ENCODE measurements around the gene BIRC7.
"Not testable (repeated sequence)": the region's sequence is repeated elsewhere in the genome, so short reads cannot be mapped to it uniquely, and the experiment has no call there.

Gene BIRC7

GRCh38 chr20:63243604-63244247 is 8.0 kb downstream of the BIRC7 start:
- Histone ChIP-seq H3K36me3 (ENCODE audit: control insufficient read depth, insufficient read depth, low read length) (no peaks in the 10 kb centered on the region), H3K4me3 (ENCODE audit: low read depth, low read length) (no peak overlapping the region), H3K9ac (ENCODE audit: low read depth, low read length) (no peak overlapping the region), H3K27me3 (ENCODE audit: control insufficient read depth, insufficient read depth, low read length) (no peaks in the 10 kb centered on the region), H3K4me1 (ENCODE audit: control insufficient read depth, insufficient read depth, low read length) (no peaks in the 10 kb centered on the region), H3K9me3 (ENCODE audit: control insufficient read depth, insufficient read depth, low read length) (no peaks in the 10 kb centered on the region)

GRCh38 chr20:63244468-63244867 is 8.8 kb downstream of the BIRC7 start:
- Histone ChIP-seq H3K4me3 (ENCODE audit: low read depth, low read length) (no peak overlapping the region), H3K4me1 (ENCODE audit: control insufficient read depth, insufficient read depth, low read length) (no peaks in the 10 kb centered on the region), H3K9ac (ENCODE audit: low read depth, low read length) (no peak overlapping the region), H3K27me3 (ENCODE audit: control insufficient read depth, insufficient read depth, low read length) (no peaks in the 10 kb centered on the region), H3K36me3 (ENCODE audit: control insufficient read depth, insufficient read depth, low read length) (no peaks in the 10 kb centered on the region), H3K9me3 (ENCODE audit: control insufficient read depth, insufficient read depth, low read length) (no peaks in the 10 kb centered on the region)

- H3K36me3 ChIP-seq (ENCODE audit: control insufficient read depth, insufficient read depth, low read length): no peaks in the 10 kb centered on the region
- H3K27me3 ChIP-seq (ENCODE audit: control insufficient read depth, insufficient read depth, low read length): no peaks in the 10 kb centered on the region
- no peaks in the 10 kb centered on the region for H3K4me1 ChIP-seq (ENCODE audit: control insufficient read depth, insufficient read depth, low read length)
- no peak overlapping the region for H3K9ac ChIP-seq (ENCODE audit: low read depth, low read length)
- no peak overlapping the region for H3K4me3 ChIP-seq (ENCODE audit: low read depth, low read length)
- H3K9me3 ChIP-seq (ENCODE audit: control insufficient read depth, insufficient read depth, low read length): no peaks in the 10 kb centered on the region
Observed at GRCh38 chr20:63246490-63247288, 11.0 kb downstream of the BIRC7 start.

DNA sequence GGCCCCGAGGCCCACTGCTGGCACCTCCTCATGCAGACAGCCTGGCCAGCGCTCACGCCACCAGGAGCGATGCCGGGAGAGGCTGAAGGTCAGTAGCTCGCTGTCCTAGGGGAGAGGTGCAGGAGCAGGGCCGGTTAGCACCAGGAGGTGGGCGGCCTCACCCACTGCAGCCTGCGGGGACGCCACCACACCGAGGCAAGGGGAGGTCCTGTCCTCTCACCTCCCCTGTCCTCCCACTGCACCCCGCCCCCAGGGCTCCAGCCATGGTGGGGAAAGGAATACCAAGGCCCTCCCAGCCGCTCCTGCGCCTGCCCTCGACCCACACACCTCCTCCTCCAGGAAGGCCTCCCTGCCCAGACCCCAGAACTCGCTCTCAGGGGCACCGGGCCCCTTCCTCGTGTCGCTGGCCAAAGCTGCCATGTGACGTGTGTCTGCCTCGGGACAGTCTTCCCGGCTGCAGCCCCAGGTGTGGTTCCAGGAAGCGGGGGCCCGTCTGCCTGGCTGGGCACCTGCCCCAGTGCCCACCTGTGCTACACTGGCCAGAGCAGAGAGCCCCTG is 12.0 kb downstream of the BIRC7 start:
- H3K4me3 ChIP-seq (ENCODE audit: low read depth, low read length): no peak overlapping the region
- H3K27me3 ChIP-seq (ENCODE audit: control insufficient read depth, insufficient read depth, low read length): peaks cover 4% of the 10 kb centered on the region
- no peaks in the 10 kb centered on the region for H3K9me3 ChIP-seq (ENCODE audit: control insufficient read depth, insufficient read depth, low read length)
- no peaks in the 10 kb centered on the region for H3K36me3 ChIP-seq (ENCODE audit: control insufficient read depth, insufficient read depth, low read length)
- H3K9ac ChIP-seq (ENCODE audit: low read depth, low read length): no peak overlapping the region
- H3K4me1 ChIP-seq (ENCODE audit: control insufficient read depth, insufficient read depth, low read length): peaks cover under 1% of the 10 kb centered on the region

DNA sequence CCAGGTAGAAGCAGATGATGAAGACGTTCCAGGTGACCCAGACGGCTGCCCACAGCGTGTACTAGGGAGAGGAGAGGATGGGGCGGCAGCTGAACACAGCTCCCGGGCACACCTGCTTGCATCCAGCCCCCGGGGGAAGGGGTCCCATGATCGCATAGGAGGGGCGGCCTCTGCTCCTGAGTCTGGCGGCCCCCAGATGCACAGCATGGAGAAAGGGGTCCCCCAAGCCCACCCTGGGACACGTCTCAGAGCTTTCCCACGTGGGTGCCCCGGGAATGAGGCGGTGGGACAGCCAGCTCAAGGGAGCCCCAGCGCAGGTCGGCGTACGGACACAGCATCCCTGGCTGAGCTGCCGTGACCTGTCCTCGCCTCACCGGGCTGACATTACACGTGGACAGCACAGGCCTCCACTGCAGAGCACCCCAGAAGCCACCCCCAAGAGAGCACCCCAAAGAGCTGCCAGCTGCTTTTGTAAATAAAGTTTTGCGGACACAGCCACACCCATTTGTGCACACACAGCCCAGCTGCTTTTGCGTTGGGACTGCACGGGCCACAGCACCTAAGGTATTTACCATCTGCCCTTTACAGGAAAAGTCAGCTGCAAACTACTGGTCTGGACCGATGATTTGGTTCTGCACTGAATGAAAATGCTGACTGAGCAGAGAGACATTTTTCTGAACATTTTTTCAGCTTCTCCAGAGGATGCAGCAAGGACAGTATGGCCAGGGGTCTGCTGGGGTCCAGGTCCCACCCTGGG is 13.3 kb downstream of the BIRC7 start:
- Histone ChIP-seq H3K27me3 (ENCODE audit: control insufficient read depth, insufficient read depth, low read length) (peaks cover 8% of the 10 kb centered on the region), H3K4me1 (ENCODE audit: control insufficient read depth, insufficient read depth, low read length) (peaks cover 3% of the 10 kb centered on the region), H3K4me3 (ENCODE audit: low read depth, low read length) (no peak overlapping the region), H3K36me3 (ENCODE audit: control insufficient read depth, insufficient read depth, low read length) (no peaks in the 10 kb centered on the region), H3K9ac (ENCODE audit: low read depth, low read length) (no peak overlapping the region), H3K9me3 (ENCODE audit: control insufficient read depth, insufficient read depth, low read length) (no peaks in the 10 kb centered on the region)

DNA sequence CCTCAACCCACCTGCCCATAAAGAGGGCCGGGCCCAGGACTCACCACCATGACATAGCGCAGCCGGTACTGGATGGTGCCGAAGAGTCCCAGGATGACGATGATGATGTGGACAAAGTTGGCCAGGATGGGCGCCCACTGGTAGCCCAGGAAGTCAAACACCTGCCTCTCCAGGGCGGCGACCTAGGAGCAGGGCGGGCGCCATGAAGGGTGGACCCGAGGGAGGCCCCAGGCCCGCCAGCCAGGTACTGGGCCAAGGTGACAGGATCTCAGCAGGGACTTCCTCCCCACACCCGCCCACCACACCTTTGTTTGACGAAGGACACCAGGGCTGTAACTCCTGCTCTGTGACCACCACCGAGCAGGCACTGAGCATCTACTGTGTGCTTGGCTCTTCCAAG is 14.2 kb downstream of the BIRC7 start:
- peaks cover 3% of the 10 kb centered on the region for H3K4me1 ChIP-seq (ENCODE audit: control insufficient read depth, insufficient read depth, low read length)
- no peak overlapping the region for H3K9ac ChIP-seq (ENCODE audit: low read depth, low read length)
- no peak overlapping the region for H3K4me3 ChIP-seq (ENCODE audit: low read depth, low read length)
- H3K27me3 ChIP-seq (ENCODE audit: control insufficient read depth, insufficient read depth, low read length): peaks cover 9% of the 10 kb centered on the region
- no peaks in the 10 kb centered on the region for H3K9me3 ChIP-seq (ENCODE audit: control insufficient read depth, insufficient read depth, low read length)
- H3K36me3 ChIP-seq (ENCODE audit: control insufficient read depth, insufficient read depth, low read length): no peaks in the 10 kb centered on the region

DNA sequence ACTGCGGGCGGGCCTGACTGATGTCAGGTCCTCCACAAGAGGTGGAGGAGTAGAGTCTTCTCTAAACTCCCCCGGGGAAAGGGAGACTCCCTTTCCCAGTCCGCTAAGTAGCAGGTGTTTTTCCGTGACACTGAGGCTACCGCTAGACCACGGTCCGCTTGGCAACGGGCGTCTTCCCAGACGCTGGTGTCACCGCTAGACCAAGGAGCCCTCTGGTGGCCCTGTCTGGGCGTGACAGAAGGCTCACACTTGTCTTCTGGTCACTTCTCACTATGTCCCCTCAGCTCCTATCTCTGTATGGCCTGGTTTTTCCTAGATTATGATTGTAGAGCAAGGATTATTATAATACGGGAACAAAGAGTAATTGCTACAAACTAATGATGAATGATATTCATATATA is 15.6 kb downstream of the BIRC7 start:
- H3K27me3 ChIP-seq (ENCODE audit: control insufficient read depth, insufficient read depth, low read length): peaks cover 11% of the 10 kb centered on the region
- not testable (repeated sequence) for H3K4me1 ChIP-seq (ENCODE audit: control insufficient read depth, insufficient read depth, low read length); H3K4me3 ChIP-seq (ENCODE audit: low read depth, low read length); H3K9ac ChIP-seq (ENCODE audit: low read depth, low read length); H3K9me3 ChIP-seq (ENCODE audit: control insufficient read depth, insufficient read depth, low read length); H3K36me3 ChIP-seq (ENCODE audit: control insufficient read depth, insufficient read depth, low read length)

GRCh38 chr20:63252284-63252711 is 16.6 kb downstream of the BIRC7 start:
- Histone ChIP-seq H3K4me1 (ENCODE audit: control insufficient read depth, insufficient read depth, low read length) (peaks cover 9% of the 10 kb centered on the region), H3K9ac (ENCODE audit: low read depth, low read length) (no peak overlapping the region), H3K27me3 (ENCODE audit: control insufficient read depth, insufficient read depth, low read length) (peaks cover 11% of the 10 kb centered on the region), H3K9me3 (ENCODE audit: control insufficient read depth, insufficient read depth, low read length) (no peaks in the 10 kb centered on the region), H3K4me3 (ENCODE audit: low read depth, low read length) (no peak overlapping the region), H3K36me3 (ENCODE audit: control insufficient read depth, insufficient read depth, low read length) (no peaks in the 10 kb centered on the region)

DNA sequence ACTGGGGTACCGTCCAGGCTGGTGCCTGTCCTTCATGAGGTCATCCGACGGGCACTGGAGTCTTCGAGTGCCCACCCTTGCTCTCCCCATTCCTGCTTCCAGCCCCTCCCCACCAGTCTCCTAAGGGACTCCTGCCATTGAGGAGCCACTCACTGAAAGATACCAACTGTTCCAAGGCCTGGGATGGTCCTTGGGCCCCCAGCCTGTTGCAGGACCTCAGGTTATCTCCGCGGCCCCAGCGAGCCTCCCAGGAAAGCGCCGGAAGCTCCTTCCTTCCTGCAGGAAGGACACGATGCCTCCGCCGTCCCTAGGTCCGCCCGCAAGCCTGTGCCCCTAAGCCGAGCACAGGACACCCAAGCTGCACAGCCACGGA is 17.3 kb downstream of the BIRC7 start:
- H3K9ac ChIP-seq (ENCODE audit: low read depth, low read length): peak overlapping the region; percentile 47

GRCh38 chr20:63253438-63254231 is 17.9 kb downstream of the BIRC7 start:
- Histone ChIP-seq H3K36me3 (ENCODE audit: control insufficient read depth, insufficient read depth, low read length) (no peaks in the 10 kb centered on the region), H3K4me1 (ENCODE audit: control insufficient read depth, insufficient read depth, low read length) (peaks cover 9% of the 10 kb centered on the region), H3K9ac (ENCODE audit: low read depth, low read length) (no peak overlapping the region), H3K9me3 (ENCODE audit: control insufficient read depth, insufficient read depth, low read length) (no peaks in the 10 kb centered on the region), H3K27me3 (ENCODE audit: control insufficient read depth, insufficient read depth, low read length) (peaks cover 11% of the 10 kb centered on the region), H3K4me3 (ENCODE audit: low read depth, low read length) (peak overlapping the region; percentile 52)

More for the DNA sequence above, 17.3 kb downstream of the BIRC7 start:
- Histone ChIP-seq H3K4me3 (ENCODE audit: low read depth, low read length) (peak overlapping the region; percentile 52), H3K36me3 (ENCODE audit: control insufficient read depth, insufficient read depth, low read length) (no peaks in the 10 kb centered on the region), H3K9me3 (ENCODE audit: control insufficient read depth, insufficient read depth, low read length) (no peaks in the 10 kb centered on the region), H3K27me3 (ENCODE audit: control insufficient read depth, insufficient read depth, low read length) (peaks cover 11% of the 10 kb centered on the region), H3K4me1 (ENCODE audit: control insufficient read depth, insufficient read depth, low read length) (peaks cover 9% of the 10 kb centered on the region)

- Histone ChIP-seq H3K9ac (ENCODE audit: low read depth, low read length) (no peak within 1 kb of the TSS), H3K9me3 (ENCODE audit: control insufficient read depth, insufficient read depth, low read length) (no peaks in the 10 kb centered on the region), H3K36me3 (ENCODE audit: control insufficient read depth, insufficient read depth, low read length) (no peaks in the 10 kb centered on the region), H3K27me3 (ENCODE audit: control insufficient read depth, insufficient read depth, low read length) (peaks cover 11% of the 10 kb centered on the region), H3K4me3 (ENCODE audit: low read depth, low read length) (peak within 1 kb of the TSS; percentile 52), H3K4me1 (ENCODE audit: control insufficient read depth, insufficient read depth, low read length) (peaks cover 9% of the 10 kb centered on the region)
Observed at GRCh38 chr20:63254232-63254605, 18.5 kb downstream of the BIRC7 start, which contains the start of gene NKAIN4. Gene NKAIN4, minus strand, starts transcription at chr20:63254463. Its CDS starts 13 bp downstream, at chr20:63254450.
